DMS53 (cell line): ENCODE measurements around the gene PLXDC1.
A peak's percentile ranks its signal among the peaks of the same experiment; 100 is the strongest.

ENCODE experiments used
- DNase-seq: peaks from one replicate; lab custom pipeline; 2025; lab: John Stamatoyannopoulos, UW

The PLXDC1 gene

GRCh38 chr17:39096508-39097149, 54.8 kb downstream of the PLXDC1 start:
- DNase-seq, result no peak

GRCh38 chr17:39095309-39095686, 56.1 kb downstream of the PLXDC1 start:
- no peak for DNase-seq

GRCh38 chr17:39094607-39095308, 56.7 kb downstream of the PLXDC1 start:
- no peak for DNase-seq

GRCh38 chr17:39092692-39093230, 58.7 kb downstream of the PLXDC1 start:
- DNase-seq, result no peak

- no peak for DNase-seq
Measured at GRCh38 chr17:39090908-39091665, 60.4 kb downstream of the PLXDC1 start.

- DNase-seq, result no peak
Measured at GRCh38 chr17:39090400-39090799, 61.0 kb downstream of the PLXDC1 start.

GRCh38 chr17:39084558-39084957, 66.9 kb downstream of the PLXDC1 start:
- DNase-seq, result no peak

GRCh38 chr17:39083270-39083669, 68.2 kb downstream of the PLXDC1 start:
- DNase-seq, result no peak

GRCh38 chr17:39082482-39082881, 69.0 kb downstream of the PLXDC1 start:
- DNase-seq, result no peak

GRCh38 chr17:39081851-39082250, 69.6 kb downstream of the PLXDC1 start:
- no peak for DNase-seq

GRCh38 chr17:39080421-39081078, 70.9 kb downstream of the PLXDC1 start:
- DNase-seq, result no peak

GRCh38 chr17:39079836-39080235, 71.6 kb downstream of the PLXDC1 start:
- DNase-seq, result no peak

GRCh38 chr17:39077866-39078265, 73.6 kb downstream of the PLXDC1 start:
- DNase-seq, result no peak

- no peak for DNase-seq
Measured at GRCh38 chr17:39077252-39077651, 74.2 kb downstream of the PLXDC1 start.

- DNase-seq, result no peak
Measured at GRCh38 chr17:39074676-39075075, 76.8 kb downstream of the PLXDC1 start.

- no peak for DNase-seq
Measured at GRCh38 chr17:39073916-39074315, 77.5 kb downstream of the PLXDC1 start.

- DNase-seq, result no peak
Measured at GRCh38 chr17:39073353-39073752, 78.1 kb downstream of the PLXDC1 start.

GRCh38 chr17:39071573-39071972, 79.9 kb downstream of the PLXDC1 start:
- DNase-seq, result no peak

- DNase-seq, result peak; percentile 62
Measured at GRCh38 chr17:39069114-39069756, 82.2 kb downstream of the PLXDC1 start.

GRCh38 chr17:39064819-39065218, 86.6 kb downstream of the PLXDC1 start:
- no peak for DNase-seq

GRCh38 chr17:39064374-39064773, 87.1 kb downstream of the PLXDC1 start:
- no peak for DNase-seq

GRCh38 chr17:39063681-39064069, 87.8 kb downstream of the PLXDC1 start:
- DNase-seq, result no peak
